Renal cortex interstitium (tissue), 11 donors: ENCODE data around the gene ACSS1. TPM values are rescaled to one million over a fixed set of nuclear protein-coding genes. Genes with fewer than 3 reads are reported as not detected.

ENCODE experiments used
- DNase-seq, 11 donors: peaks; one replicate each; pipeline ENCODE4 v3.0.0-alpha.2; 2013; ENCODE audit warnings: low read depth in 9 of 11, low spot score in 4 of 11; ENCODE audit errors: extremely low read depth in 1 of 11
- polyA plus RNA-seq, 3 donors: library from polyadenylated mRNA; unstranded; fragments of 120-200 nt; gene quantifications; one replicate each; pipeline ENCODE4 v1.2.1, GENCODE V29; 2013; ENCODE audit not compliant: insufficient read length in 3 of 3

Gene ACSS1
- polyA plus RNA-seq, 3 donors = 26.9 to 32.1 (median 27.1) TPM

DNA sequence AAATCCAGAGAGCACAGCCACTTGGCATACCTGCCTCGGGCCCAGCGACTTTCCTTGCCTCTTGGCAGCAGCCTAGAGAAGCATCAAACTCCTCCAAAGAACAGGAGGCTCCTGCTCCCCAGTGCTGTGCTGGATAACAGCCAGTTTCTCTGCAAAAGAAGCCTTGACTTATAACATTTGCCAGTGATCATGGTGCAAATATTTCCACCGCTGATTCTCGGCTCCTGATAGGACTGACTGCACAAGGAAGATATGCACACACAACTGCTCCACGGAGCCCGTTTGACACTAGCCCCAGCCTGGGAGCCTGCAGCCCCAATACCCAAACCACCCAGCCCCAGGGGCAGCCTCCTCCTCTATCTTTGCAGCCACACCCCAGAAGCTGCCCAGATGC is 17.5 kb downstream of the ACSS1 start:
- DNase-seq = no peak

DNA sequence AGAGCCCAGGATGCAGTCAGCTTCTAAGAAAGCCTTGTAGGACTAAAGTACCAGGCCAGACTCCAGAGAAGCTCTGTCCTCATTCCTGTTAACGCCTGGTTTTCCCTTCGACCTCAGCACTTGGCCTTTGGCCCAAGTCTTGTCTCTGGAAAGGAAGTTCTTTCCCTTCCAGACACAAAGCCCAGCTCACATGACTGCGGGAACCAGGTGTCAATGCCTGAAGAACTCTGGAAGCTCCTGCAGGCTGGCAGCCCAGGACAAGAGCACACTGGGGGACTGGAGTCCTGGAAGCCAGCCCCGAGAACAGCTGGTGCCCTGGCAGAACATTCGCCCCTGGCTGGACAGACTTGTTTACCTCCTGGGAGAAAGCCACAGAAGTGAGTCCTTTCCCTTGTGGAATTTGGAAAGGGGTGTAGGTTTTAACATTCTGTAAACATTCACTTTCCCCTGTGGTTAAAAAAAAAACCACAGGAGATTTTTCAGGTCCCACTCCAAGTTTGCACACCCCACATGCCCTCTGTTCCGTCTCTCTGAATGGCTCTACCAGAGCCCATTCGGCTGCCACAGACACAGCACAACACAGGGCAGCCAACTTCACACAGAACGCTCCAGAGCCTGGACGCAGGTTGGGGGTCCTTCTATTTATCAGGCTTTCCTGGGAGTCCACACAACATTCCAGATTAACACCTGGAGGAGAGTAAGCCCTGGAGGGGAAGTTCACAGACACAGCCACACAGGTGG is 18.1 kb downstream of the ACSS1 start:
- no peak for DNase-seq

DNA sequence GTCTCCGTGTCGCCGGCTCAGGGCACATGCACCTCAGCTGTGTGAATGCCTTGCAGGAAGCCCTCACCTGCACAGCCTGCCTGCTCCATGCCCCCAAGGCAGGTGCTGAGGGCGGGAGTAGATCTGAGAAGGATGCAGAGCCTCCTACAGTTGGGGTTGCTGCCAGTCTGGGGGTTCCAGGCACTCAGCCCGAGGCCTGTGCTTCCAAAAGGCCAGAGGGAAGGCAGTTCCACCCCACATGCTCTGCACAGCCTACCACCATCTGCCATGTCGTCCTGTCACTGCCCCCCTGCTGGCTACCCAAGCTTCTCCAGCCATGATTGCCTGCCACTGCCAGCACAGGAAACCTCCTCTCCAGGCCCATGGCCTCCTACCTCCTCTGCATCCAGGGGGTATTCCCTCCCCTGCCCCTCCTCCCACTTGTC is 19.3 kb downstream of the ACSS1 start:
- DNase-seq = no peak

DNA sequence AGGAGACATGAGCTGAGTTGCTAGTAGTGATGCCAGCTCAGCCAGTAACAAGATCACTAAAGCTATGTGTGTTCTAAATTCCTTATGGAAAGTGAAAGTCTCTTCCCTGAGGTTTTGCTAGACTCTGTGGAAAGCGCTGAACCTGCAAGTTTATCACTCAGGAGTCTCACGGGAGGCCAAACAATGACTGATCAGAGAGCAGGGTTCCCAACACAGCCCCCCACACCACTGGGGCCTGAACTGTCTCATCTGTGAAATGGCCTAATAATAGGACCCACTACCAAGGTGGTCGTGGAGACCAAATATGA is 19.9 kb downstream of the ACSS1 start:
- no peak for DNase-seq

DNA sequence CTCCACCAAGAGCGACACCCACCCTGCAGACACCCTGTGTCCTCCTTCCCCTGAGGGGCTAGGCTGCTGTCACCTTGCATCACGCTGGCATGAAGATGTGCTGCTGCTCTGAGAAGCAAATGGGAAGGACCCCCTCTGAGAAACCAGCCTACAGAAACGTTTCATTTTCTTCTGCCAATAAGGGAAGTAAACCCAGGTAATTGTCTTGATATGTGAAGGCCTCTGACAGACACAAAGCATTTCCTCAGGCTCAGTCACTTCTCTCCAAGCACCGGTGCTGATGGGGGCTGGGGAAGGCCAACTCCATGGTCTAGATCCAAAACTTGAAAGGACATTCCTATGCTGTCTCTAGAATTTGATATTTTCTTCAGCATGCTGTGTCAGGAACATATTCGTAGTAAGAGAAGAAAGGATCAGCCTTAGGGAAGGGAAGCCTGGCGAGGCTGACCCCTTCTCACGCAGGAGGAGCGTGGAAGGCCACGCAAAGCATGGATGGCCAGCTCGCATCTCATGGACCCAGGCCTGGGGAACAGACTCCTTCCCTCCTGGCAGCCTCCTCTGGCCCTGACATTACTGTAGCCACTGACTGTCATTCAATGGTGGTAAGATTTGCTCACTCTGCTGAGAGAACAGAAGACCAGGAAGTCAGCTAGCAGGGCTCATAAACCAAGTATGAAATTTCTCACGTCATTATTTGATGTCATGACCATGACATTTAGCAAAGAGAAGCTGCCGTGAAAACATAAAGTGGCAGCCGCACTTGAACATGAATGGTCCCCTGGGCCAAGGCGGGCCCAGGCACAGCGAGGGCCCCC is 20.4 kb downstream of the ACSS1 start:
- no peak for DNase-seq

DNA sequence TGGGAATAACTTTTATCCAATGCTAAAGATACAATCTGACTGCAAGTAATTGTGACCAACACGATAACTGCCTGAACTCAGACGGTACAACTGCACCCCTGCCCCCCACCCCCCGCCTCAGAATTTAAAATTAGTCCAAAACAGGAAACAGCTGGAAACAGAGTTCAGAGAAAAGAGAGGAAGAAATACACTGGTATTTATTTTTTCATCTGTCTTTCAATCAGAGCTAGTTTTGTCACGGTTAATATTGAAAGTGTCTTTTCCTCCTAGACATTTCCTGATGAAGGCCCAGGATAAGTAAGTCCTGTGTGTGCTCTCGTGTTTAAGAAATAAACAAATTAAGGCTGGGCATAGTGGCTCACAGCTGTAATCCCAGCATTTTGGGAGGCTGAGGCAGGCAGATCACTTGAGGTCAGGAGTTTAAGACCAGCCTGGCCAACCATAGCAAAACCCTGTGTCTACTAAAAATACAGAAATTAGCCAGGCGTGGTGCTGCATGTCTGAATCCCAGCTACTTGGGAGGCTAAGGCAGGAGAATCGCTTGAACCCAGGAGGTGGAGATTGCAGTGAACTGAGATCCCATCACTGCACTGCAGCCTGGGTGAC is 21.5 kb downstream of the ACSS1 start:
- no peak for DNase-seq

DNA sequence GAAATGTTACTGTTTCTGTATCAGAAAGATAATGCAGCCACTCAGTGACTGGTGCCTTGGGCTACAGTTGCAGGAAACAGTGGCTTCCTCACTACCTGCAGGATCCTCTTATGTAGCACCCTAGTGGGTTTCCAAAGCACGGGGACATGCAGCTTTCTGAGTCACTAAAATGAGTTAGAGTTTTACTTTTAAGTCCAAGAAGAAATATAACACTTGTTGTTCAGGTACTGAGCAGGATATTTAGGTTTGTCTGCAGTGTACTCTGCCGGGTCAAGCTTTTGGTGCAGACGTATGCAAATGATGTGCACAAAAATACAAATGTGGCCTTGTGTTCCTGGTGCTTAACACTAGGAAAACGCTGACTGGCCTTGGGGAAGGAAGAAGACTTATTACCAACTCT is 22.0 kb downstream of the ACSS1 start:
- no peak for DNase-seq

DNA sequence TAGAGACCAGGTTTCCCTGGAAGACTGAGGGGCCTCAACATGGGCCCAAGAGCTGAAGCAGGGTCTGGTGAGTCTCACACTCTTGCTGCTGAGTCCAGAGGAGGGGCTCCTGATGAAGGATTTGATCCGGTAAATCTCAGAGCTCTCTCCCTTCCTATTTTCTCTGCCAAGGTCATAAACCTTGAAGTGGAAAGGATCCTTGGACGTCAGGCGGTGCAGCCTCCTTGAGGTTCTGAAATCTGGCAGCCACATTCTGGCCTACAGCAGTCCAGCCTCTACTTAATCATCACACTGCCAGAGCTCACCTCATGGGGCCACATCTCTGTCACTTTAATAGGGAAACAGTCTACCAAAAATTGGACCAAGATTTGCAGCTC is 24.0 kb downstream of the ACSS1 start:
- no peak for DNase-seq

DNA sequence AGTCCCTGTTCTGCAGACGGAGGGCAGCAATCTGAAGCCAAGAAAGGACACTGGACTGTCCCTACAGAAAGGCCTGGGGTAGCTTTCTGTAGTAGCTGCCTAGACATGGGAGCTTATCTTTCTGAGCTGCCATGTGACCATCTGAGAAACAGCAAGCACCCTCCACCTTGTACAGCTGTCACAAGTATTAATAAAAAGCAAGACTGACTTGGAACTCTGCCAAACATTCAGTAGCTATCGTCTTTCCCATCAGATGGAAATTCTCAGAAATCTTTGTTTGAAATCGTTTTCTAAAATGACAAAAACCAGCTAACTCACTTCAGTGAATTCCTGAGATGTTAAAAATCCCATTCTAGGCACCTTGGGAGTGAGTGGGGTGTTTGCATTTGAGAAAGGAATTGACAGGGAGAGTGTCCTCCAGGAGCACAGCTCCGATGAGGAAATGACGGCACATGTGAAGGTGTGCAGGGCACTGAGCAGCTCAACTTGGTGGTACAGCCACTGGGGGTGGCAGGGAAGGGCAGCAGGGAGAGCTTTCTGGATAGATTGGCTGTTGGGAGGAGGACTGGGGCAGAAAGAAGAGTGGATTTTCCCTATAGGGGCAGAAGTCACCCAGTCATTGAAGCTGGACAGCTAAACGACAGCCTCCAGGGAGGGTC is 24.5 kb downstream of the ACSS1 start:
- DNase-seq = no peak

DNA sequence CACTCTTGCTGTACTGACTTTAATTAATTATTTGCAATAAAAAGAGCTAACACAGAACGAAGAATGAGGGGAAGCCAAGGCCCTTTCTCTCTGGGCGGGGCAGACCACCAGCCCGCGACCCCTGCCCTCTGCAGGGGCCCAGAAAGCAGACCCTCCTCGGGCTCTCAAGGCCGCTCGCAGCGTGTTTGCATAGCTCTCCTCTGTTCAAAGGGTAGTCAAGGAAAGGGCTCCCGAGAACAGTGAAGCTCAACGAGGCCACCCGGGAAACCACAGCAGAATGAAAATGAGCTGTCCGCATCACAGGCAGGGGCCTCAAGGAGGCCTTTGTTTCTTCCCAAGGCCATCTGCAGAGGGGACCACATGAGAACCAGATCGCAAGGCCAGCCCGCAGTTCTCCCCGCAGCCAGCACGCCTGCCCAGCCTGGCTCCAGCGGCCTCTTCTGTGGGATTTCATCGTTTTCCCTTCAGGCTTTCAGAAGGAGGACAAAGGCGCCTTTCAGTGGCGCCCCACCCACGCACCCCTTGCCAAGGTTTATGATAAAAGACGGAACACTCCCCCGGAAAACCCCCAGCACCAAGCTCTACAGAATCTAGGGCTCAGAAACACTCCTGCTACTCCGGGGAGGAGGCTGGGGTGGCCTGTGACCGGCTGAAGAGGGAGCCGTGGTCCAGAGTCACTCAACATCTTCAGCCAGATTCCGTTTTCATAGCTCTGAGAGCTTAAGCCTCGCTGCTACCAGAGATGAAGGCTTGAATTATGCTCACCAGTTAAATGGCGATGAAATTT is 25.3 kb downstream of the ACSS1 start:
- DNase-seq = no peak

DNA sequence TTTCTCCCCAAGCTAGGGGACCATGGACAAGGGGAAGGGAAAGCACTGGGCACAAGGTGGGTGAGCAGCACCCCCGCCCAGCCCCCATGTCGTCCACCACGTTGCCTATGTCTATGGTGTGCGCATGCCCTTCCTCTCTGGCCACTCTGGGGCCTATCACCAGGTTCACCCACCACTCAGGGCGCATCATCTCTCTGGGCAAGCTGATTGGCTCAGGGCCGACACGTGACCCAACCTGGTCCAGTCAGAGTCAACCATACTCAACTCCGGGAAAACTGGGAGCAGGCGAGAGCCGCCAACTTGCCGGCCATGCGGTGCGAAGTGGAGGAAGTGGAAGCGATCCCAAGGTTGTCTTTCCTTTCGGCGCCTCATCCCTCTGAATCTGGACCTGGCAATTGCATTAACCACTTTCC is 25.9 kb downstream of the ACSS1 start:
- DNase-seq = no peak

DNA sequence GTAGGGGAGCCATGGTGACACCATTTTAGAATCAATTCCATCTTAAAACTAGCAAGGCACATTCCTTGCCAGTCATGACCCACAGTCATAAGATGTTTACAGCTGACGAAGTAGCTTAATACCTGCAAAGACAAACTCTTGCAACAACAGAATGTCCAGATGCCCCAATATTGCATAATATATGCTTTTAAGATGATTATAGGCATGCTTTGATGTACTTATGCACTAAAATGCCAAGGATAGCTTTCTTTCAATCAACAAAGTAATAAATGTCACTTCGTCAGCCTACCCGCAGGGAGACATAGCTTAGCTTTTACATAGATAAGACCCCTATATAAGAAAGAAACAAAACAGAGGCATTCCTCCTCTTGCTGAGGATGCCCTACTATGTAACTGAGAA is 26.7 kb downstream of the ACSS1 start:
- DNase-seq = no peak

DNA sequence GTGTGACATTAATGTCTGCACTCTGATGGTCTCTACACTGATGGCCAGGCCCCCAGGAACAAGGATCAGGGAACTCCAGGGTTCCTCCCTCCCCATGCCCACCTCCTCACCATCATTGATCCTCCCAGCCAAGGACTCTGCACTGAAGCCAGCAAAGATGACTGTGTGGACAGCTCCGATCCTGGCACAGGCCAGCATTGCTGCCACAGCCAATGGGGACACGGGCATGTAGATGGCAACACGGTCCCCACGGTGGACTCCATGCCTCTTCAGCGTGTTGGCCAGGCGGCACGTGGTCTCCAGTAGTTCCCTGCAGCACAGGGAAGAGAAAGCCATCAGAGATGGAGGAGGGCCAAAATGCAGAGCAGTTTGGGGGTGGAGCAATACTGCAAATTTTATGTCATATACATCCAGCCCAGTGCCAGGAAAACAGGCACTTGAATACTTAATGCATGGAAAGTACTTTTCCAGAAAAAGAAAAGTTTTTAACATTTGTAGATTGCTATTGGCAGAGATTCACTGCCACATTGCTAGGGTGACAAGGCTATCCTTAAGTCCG is 27.2 kb downstream of the ACSS1 start:
- DNase-seq = no peak

DNA sequence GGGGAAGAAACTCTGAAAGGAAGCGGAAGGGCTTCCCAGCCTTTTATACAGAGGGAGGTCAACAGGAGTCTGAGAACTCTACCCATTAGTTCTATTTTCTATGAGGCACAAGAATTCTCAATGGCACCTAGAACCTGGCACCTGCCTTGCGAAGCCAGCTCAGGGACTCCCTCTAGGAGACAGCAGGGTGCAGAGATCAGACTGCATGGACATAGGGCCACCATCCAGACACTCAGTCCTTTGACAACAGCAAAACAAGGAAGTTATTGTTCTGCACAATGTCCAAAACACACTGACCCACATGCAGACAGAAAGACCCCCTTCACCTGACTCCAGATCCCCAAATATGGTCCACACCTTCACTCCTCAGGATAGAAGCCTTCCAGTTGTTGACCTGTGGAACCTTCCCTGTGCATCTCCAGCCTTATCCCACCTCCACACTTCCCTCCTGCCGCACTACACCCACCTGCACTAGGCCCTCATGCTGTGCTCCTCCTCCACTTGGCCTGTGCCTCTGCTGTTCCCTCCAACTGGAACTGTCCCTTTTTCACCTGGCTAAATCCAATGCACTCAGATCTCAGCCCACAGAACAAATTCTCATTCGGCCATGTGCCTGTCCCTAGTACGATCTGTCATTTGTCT is 27.8 kb downstream of the ACSS1 start:
- DNase-seq = no peak

DNA sequence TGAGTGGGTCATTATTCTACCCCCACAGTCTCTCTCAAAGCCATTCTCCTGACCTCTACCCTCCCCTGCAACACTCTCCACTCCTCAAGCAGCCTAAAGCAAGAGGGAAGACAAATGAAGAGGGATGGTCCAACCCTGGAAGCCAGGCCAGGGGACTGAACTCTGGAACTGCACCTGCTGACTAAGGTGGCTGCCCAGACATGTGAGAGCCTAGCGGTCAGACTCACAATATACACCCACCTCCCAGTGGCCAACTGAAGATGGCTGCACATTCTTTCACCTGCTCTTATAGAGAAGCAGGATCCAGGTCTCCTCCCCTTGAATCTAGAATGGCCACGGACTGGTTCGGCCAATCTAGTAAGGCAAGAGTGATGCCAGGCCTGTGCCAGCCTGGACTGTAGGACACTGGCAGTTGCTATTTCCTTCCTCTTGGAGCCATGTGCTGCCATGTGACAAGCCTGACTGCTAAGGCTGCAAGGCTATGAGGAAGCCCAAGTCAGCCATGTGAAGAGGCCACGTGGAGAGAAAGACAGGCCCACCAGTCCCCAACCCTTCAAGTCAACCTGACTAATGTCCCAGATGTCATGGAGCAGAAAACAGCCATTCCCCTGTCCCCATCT is 31.8 kb downstream of the ACSS1 start:
- no peak for DNase-seq

DNA sequence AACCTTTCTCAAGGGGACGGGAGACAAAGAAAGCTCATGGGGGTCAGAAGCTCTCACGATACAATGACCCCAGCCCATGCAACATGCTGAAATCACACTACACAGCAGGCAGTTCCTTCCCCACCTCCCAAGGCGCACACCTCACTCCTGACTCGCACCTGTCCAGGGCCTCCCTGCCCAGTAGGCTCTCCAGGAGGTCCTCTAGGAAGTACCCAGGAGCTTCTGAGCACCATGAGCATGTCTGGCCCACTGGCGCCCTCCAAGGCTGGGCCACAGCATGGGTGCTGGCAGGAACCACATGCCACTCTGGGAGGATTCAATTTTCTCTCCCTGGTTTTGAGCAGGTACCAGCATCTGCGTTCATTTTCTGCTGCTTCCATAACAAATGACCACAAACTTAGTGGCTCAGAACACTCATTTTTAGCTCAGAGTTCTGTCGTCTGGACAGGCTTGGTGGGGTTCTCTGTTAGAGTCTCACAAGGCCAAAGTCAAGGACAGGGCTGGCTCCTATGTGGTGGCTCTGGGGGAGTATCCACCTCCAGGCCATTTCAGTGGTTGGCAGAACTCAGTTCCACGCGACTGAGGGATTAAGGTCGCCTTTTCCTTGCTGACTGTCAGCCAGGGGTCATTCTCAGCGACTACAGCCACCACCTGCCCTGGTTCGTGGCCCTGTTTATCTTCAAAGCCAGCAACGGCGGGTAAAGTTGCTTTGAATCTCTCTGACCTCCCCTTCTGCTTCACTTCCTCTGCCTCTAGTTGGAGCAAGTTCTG is 32.7 kb downstream of the ACSS1 start:
- no peak for DNase-seq

DNA sequence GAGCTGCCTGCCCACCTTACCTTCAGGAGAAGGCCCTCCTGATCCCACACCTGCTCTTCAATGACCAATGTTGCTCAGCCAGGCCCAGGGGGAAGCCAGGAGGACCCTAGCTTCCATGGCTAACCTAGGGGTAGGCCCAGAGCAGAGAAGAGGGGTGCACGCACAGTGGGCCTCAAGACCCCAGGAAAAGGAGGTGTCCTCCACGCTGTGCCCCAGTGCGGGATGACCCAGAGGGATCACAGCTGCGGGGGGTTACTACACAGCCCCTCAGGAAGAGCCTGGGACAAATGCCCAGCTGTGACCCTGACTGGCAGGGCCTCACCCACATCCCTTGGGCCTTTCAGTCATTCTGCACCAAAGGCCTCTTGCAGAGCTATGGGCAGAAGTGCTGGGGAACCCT is 33.8 kb downstream of the ACSS1 start:
- no peak for DNase-seq
